Stomach smooth muscle (tissue), 2 donors: ENCODE measurements around the gene PLEKHA4.
A peak's percentile ranks its signal among the peaks of the same experiment; 100 is the strongest.

Experiments
- H3K27ac ChIP-seq: one replicate; pipeline ENCODE4 v1.7.0; 2013; ENCODE audit warnings: mild to moderate bottlenecking, low read length, inconsistent platforms
- H3K27me3 ChIP-seq, 2 donors: one replicate each; pipeline ENCODE4 v1.7.0; 2013; ENCODE audit warnings: low read length in 2 of 2; ENCODE audit not compliant: insufficient read depth in 2 of 2, control insufficient read depth in 1 of 2
- H3K36me3 ChIP-seq, 2 donors: one replicate each; pipeline ENCODE4 v1.7.0; 2013; ENCODE audit warnings: low read length in 2 of 2; ENCODE audit not compliant: control insufficient read depth in 2 of 2, insufficient read depth in 2 of 2
- H3K4me1 ChIP-seq: one replicate; pipeline ENCODE4 v1.7.0; 2013; ENCODE audit warnings: low read length; ENCODE audit not compliant: control insufficient read depth, insufficient read depth
- H3K4me3 ChIP-seq, 2 donors: one replicate each; pipeline ENCODE4 v1.7.0; 2013; ENCODE audit warnings: low read length in 2 of 2
- H3K9ac ChIP-seq, 2 donors: one replicate each; pipeline ENCODE4 v1.7.0; 2013; ENCODE audit warnings: low read length in 2 of 2, mild to moderate bottlenecking in 1 of 2
- H3K9me3 ChIP-seq, 2 donors: one replicate each; pipeline ENCODE4 v1.7.0; 2013; ENCODE audit warnings: low read length in 2 of 2; ENCODE audit not compliant: control insufficient read depth in 2 of 2
- donor health status: healthy.
- donor health status: Pancreatic carcinoma.

PLEKHA4 gene

GRCh38 chr19:48842789-48843162 lies 25.6 kb downstream of the PLEKHA4 start:
- Histone ChIP-seq H3K4me3 (no peak overlapping the region), H3K27ac (no peak overlapping the region), H3K4me1 (no peaks in the 10 kb centered on the region), H3K36me3 (peaks cover 0 to 6% of the 10 kb centered on the region in 2 donors), H3K9me3 (no peaks in the 10 kb centered on the region), H3K9ac (no peak overlapping the region), H3K27me3 (no peaks in the 10 kb centered on the region)

DNA sequence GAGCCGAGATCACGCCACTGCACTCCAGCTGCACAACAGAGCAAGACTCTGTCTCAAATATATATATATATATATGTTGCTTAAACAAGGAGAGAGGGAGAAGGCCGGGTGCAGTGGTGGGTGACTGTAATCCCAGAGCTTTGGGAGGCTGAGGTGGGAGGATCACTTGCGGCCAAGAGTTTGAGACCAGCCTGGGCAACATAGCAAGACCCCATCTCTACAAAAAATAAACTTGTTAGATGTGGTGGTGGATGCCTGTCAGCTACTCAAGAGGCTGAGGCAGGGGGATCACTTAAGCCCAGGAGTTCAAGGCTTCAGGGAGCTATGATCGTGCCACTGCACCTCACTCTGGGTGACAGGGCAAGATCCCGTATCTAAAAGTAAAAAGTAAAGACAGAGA lies 26.8 kb downstream of the PLEKHA4 start:
- peaks cover 0 to 6% of the 10 kb centered on the region in 2 donors for H3K36me3 ChIP-seq
- H3K27ac ChIP-seq, result no peak overlapping the region
- H3K4me3 ChIP-seq, result no peak overlapping the region
- H3K9ac ChIP-seq, result no peak overlapping the region
- peaks cover 5% of the 10 kb centered on the region for H3K4me1 ChIP-seq
- no peaks in the 10 kb centered on the region for H3K27me3 ChIP-seq
- H3K9me3 ChIP-seq, result no peaks in the 10 kb centered on the region

- Histone ChIP-seq H3K27me3 (no peaks in the 10 kb centered on the region), H3K4me3 (no peak overlapping the region), H3K36me3 (peaks cover 0 to 6% of the 10 kb centered on the region in 2 donors), H3K4me1 (peaks cover 10% of the 10 kb centered on the region), H3K9ac (no peak overlapping the region), H3K27ac (no peak overlapping the region), H3K9me3 (no peaks in the 10 kb centered on the region)
Measured at GRCh38 chr19:48841047-48841446, 27.4 kb downstream of the PLEKHA4 start.

DNA sequence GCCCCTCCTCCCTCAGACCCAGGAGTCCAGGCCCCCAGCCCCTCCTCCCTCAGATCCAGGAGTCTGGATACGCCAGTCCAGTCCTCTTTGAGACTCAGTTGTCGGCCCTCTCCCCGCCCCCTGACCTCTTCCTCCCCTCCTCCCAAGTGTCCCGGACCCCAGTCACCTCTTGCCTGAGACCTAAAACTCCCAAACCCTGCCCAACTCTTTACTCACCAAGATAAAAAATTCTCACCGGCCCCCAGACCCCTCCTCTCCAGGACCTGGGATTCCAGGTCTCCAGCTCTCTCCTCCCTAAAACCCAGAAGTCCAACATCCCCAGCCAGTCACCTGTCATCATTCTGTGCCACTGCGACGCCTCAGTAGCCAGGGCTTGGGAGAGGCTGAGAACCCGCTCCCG lies 30.7 kb downstream of the PLEKHA4 start:
- Histone ChIP-seq H3K4me3 (no peak overlapping the region), H3K4me1 (peaks cover 17% of the 10 kb centered on the region), H3K9me3 (no peaks in the 10 kb centered on the region), H3K27ac (peak overlapping the region; percentile 77), H3K36me3 (no peaks in the 10 kb centered on the region), H3K9ac (no peak overlapping the region), H3K27me3 (no peaks in the 10 kb centered on the region)

GRCh38 chr19:48837051-48837524 lies 31.3 kb downstream of the PLEKHA4 start:
- H3K36me3 ChIP-seq, result no peaks in the 10 kb centered on the region
- H3K27ac ChIP-seq, result peak overlapping the region; percentile 77
- peaks cover 17% of the 10 kb centered on the region for H3K4me1 ChIP-seq
- no peaks in the 10 kb centered on the region for H3K27me3 ChIP-seq
- H3K9me3 ChIP-seq, result no peaks in the 10 kb centered on the region
- peak overlapping the region; percentile 5 to 74 for H3K4me3 ChIP-seq
- peak overlapping the region; percentile 36 to 51 for H3K9ac ChIP-seq

GRCh38 chr19:48836089-48837017 lies 32.1 kb downstream of the PLEKHA4 start, which contains the start of gene HSD17B14:
TSS of gene HSD17B14 (minus strand) at chr19:48836491. CDS start at chr19:48836411, 80 bp downstream.
- H3K27ac ChIP-seq, result peak within 1 kb of the TSS; percentile 77
- peak within 1 kb of the TSS; percentile 74 to 75 for H3K4me3 ChIP-seq
- peak within 1 kb of the TSS; percentile 66 to 73 for H3K9ac ChIP-seq

GRCh38 chr19:48835734-48836088 lies 32.7 kb downstream of the PLEKHA4 start:
- Histone ChIP-seq H3K27ac (peak overlapping the region; percentile 77), H3K27me3 (no peaks in the 10 kb centered on the region), H3K4me1 (peaks cover 17% of the 10 kb centered on the region), H3K9me3 (no peaks in the 10 kb centered on the region), H3K4me3 (peak overlapping the region; percentile 74 to 75), H3K36me3 (peaks cover 0 to 3% of the 10 kb centered on the region in 2 donors), H3K9ac (peak overlapping the region; percentile 66 to 73)

More at GRCh38 chr19:48836089-48837017, 32.1 kb downstream of the PLEKHA4 start, which contains the start of gene HSD17B14:
- Histone ChIP-seq H3K36me3 (peaks cover 0 to 2% of the 10 kb centered on the region in 2 donors), H3K27me3 (no peaks in the 10 kb centered on the region), H3K9me3 (no peaks in the 10 kb centered on the region), H3K4me1 (peaks cover 17% of the 10 kb centered on the region)

- Histone ChIP-seq H3K4me1 (peaks cover 17% of the 10 kb centered on the region), H3K27ac (no peak overlapping the region), H3K36me3 (peaks cover 0 to 3% of the 10 kb centered on the region in 2 donors), H3K4me3 (no peak overlapping the region), H3K9me3 (no peaks in the 10 kb centered on the region), H3K27me3 (no peaks in the 10 kb centered on the region), H3K9ac (no peak overlapping the region)
Measured at GRCh38 chr19:48833977-48834376, 34.4 kb downstream of the PLEKHA4 start.

- no peaks in the 10 kb centered on the region for H3K27me3 ChIP-seq
- peaks cover 17% of the 10 kb centered on the region for H3K4me1 ChIP-seq
- no peaks in the 10 kb centered on the region for H3K9me3 ChIP-seq
- peaks cover 0 to 7% of the 10 kb centered on the region in 2 donors for H3K36me3 ChIP-seq
- H3K27ac ChIP-seq, result no peak overlapping the region
- H3K4me3 ChIP-seq, result no peak overlapping the region
- H3K9ac ChIP-seq, result no peak overlapping the region
Measured at GRCh38 chr19:48833049-48833448, 35.4 kb downstream of the PLEKHA4 start.

DNA sequence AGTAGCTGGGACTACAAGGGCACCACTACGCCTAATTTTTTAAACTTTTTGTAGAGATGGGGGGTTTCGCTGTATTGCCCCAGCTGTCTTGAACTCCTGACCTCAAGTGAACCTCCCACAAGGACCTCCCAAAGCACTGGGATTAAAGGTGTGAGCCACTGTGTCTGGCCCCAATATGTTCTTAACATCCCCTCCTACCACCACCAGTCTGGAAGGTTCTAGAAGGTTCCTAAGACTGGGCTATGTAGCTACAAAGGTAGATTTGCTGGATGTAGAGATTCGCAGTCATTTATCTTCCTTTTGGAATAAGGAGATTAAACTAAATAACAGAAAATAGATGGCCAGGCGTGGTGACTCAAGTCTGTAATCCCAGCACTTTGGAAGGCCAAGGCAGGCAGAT lies 37.5 kb downstream of the PLEKHA4 start:
- peaks cover 0 to 7% of the 10 kb centered on the region in 2 donors for H3K36me3 ChIP-seq

GRCh38 chr19:48830088-48830487 lies 38.3 kb downstream of the PLEKHA4 start:
- H3K4me1 ChIP-seq, result no peaks in the 10 kb centered on the region

More for the DNA sequence above, 37.5 kb downstream of the PLEKHA4 start:
- H3K4me1 ChIP-seq, result peaks cover 6% of the 10 kb centered on the region
- H3K4me3 ChIP-seq, result no peak overlapping the region
- H3K27me3 ChIP-seq, result no peaks in the 10 kb centered on the region
- no peaks in the 10 kb centered on the region for H3K9me3 ChIP-seq
- no peak overlapping the region for H3K9ac ChIP-seq
- H3K27ac ChIP-seq, result no peak overlapping the region

More at GRCh38 chr19:48830088-48830487, 38.3 kb downstream of the PLEKHA4 start:
- H3K4me3 ChIP-seq, result no peak overlapping the region
- no peak overlapping the region for H3K27ac ChIP-seq
- no peak overlapping the region for H3K9ac ChIP-seq
- H3K27me3 ChIP-seq, result no peaks in the 10 kb centered on the region
- H3K36me3 ChIP-seq, result peaks cover 0 to 7% of the 10 kb centered on the region in 2 donors
- H3K9me3 ChIP-seq, result no peaks in the 10 kb centered on the region
